GM18907 (cell line): ENCODE measurements around the gene RGS8.
A peak's percentile ranks its signal among the peaks of the same experiment; 100 is the strongest.

Source experiments
- ATAC-seq: cut with Tn5 transposase; IDR thresholded peaks from one replicate; pipeline ENCODE4 v1.9.1; 2021; ENCODE audit warnings: mild to moderate bottlenecking, moderate library complexity; ENCODE audit not compliant: unreplicated experiment

Gene RGS8

DNA sequence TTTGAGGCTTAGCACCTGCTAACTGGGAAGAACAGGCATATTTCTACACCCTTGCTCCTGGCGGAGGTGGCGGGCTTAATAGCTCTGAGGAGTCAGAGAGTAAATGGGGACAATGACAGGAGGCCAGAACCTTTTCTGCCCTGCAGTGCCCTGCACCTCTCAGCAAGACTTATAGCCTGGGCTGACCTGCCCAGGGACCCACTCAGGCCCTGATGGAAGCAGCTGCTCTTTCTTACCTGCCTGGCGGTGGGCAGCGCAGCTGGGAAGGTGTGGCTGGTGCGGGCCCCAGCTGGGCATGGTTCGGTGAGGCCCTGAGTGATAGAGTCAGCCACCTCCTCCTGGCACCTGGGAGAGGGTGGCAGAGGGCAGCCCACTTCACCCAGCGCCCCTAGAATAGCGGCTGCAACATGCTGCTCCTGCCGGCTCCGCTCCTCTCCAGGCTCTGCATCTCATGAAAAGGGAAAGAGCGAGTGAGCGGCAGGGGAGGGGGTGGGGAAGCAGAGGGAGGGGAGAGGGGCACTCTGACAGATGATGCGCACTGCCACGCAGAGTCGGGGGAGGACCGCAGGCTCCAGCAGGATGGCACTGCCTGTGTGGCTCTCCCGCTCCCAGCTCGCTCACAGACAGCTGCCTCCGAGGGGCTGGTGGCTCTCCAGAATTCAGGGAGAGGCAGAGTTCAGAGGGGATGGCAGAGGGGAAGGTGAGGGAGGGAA is at the start of gene RGS8:
Gene RGS8 (minus strand): TSS at position 472 of the 713 bp plus-strand sequence. CDS start 14,938 bp downstream, outside the sequence.
- no peak for ATAC-seq

GRCh38 chr1:182731852-182732575 is 47.6 kb upstream of the RGS8 start:
- no peak for ATAC-seq

- ATAC-seq = no peak
Observed at GRCh38 chr1:182726912-182727311, 42.5 kb upstream of the RGS8 start.

DNA sequence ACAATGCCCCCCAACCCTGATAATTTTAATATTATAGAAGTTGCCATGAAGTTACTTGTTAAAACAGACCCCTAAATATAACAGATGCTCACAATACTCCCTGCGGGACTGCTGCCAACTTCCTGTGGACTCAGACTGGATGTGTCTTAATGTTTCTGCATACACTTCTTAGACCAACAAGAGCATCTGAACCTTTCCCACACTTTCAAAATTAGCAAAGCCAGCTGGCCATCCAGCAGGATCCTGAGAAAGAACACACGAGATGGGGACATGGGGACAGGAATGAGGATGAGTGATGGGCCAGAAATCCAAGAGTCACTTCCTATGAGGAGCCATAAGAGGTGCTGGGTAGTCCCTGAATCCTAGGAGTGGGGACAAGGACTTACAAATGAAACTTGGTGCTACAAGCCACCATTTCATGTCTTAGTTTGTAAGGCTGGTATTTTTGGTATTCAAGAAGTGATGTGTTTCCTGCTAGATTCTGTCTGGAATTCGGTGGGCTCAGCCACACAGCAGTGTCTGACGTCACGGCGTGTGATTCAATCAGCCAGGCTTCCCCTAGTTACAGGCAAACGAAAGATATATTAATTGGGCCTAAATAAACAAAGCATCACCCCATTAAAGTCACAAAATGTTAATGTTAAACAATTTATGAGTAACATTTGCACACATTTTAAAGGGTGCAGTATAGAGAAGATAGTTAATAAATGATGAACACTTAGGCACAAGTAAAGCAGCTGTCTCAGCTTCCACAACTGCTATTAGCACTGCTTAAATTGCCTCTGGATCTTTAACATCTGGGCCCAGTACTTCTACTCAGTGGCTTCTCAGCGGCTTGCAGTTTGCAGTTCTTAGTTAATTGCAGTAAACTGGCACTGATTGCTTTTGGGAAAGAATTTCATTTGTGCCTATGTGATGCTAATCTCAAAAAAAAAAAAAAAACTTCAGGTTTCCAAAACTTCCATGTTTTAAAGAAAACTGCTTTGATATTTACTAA is 41.2 kb upstream of the RGS8 start:
- ATAC-seq = no peak

DNA sequence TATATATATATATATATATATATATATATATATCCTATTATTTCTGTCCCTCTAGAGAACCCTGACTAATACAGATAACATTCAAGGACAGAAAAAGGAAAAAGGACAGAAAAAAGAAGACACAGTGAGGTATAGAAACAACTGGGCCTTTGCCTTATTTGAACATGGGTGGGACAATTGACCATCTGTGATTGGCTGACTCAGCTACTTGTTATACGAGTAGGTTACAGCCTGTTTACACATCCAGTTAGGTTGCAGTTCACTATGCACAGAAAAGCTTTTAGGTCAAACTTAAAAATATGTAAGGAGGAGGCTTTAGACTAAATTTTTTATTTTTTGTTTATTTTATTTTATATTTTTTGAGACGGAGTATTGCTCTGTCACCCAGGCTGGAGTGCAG is 39.8 kb upstream of the RGS8 start:
- ATAC-seq = no peak

- no peak for ATAC-seq
Observed at GRCh38 chr1:182723200-182723599, 38.8 kb upstream of the RGS8 start.

DNA sequence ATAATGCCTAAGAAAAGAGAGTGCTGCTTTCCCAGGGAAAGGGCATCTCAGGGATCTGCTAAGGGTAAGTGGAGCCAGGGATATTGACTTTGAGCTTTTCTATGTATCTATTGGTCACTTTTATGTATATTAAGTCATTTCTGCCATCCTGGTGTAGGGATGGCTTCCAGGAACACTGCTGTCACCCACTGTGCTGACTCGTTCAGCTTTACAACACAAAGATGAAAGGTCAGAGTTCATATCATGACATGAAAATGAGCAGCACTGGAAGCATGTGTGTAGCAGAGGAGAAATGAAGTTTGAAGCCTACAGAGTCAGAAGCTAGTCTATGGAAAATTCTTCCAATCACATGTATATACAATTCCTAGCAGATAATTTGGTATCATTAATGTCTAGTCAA is 37.1 kb upstream of the RGS8 start:
- no peak for ATAC-seq

GRCh38 chr1:182720463-182720862 is 36.1 kb upstream of the RGS8 start:
- ATAC-seq = no peak

- no peak for ATAC-seq
Observed at GRCh38 chr1:182719553-182719952, 35.2 kb upstream of the RGS8 start.

DNA sequence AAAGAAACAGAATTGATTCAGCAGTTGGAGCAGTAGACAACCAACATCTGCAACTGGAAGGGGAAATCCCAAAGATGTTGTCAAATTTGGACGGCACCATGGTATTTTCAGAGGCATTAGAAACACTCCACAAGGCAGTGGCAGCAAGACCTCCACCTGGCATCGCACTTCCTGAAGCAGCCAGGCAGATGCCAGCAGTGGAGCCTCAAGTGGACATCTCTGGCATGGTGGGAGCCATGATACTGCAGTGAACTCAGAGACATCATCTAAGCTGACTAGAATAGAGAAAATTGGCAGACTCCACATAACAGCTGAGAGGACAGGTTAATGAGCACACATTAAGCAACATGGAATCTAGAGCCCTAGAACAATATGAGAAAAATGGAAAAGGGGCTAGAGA is 33.9 kb upstream of the RGS8 start:
- ATAC-seq = peak; percentile 38

DNA sequence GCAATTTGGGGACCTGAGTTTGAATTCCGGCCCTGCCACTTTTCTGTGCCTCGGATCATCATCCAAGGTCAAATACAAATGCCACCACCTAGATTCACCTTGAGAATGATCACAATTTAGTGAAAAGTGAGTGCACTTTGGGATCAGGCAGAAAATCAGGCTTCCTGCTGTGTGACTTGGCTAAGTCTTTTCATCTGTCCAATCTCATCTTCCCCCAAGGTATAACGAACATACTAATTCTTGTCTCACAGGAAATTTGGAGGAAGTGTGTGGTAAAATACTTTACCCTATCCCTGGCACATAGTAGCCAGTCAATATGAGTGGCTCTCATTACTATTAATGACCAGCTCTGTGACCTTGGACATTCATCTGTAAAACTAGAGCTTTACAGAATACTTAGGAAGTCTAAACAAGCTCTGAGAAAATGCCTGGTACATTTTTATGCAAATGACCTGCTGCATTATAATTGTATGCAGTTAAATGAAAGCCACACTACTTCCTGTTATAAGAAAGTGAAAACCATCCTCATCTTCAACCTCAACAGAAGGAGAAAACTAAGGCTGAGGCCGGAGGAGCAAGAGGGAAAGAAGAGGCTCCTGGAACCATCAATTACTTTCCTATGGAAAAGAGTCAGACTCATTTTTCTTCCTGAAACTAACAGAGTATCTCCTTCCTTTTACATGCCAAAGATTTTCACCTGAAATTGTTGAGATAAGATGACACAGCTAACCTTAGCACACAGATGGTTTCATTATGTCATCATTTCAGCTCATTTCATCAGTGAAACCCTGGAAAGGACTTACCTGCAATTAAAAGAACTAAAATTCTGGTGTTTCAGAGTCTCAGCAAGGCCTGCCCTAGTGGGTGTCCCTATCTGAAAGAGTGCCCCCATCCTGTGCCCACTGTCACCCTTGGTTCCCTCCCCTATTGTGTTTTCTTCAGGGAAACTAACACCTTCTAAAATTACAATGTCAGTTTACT is 32.6 kb upstream of the RGS8 start:
- peak; percentile 74 for ATAC-seq

DNA sequence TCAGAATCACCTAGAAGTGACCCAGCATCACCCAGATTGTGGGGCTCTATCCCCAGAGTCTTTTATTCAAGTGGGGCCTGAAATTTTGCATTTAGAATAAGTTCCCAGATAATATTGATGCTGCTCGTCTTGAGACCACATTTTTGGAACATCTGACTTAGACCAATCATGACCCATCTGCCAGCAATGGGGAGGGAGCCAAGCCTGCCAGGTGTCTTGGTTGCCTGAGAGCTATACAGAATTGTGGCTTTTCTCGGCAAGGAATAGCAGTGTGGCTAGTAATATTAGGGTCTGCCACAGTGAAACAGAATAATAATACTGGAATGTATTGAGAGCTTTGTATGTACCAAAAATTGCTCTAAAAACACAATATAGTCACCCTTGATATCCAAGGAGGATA is 31.1 kb upstream of the RGS8 start:
- no peak for ATAC-seq

GRCh38 chr1:182714546-182714945 is 30.2 kb upstream of the RGS8 start:
- no peak for ATAC-seq

DNA sequence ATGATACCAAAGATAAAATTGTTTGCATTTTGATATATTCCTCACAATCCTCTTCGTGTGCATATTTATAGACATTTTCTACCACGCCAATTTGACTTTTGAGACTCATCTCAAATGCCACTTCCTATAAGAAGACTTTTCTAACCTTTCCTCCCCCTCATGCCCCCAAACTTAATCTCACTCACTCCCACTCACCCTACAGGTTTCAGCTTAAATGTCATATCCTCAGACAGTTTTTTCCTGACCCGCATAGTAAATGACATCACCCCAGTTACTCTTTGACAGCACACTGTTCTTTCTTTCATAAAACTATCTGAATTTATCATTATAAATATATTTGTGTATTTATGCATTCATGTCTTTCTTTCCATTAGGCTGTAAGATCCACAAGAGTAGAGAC is 29.6 kb upstream of the RGS8 start:
- ATAC-seq = no peak

GRCh38 chr1:182713492-182713891 is 29.1 kb upstream of the RGS8 start:
- ATAC-seq = no peak

DNA sequence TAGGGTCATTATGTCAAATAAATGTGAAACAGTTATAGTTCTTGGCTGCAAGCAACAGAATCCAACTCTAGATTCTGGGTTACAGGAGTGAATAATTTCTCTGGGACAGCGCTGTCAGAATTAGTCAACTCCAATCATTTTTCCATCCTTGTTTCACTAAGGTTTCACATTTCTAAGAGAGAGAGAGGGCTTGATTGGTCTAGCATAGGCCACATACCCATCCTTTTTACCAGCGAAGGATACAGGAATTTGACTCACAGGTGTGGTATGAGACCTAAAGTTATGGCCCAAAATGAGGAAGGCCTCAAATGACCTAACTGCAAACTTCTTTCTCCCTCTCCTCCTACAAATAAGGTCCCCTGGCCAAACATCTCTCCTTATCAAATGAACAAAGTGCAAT is 25.5 kb upstream of the RGS8 start:
- ATAC-seq = no peak

GRCh38 chr1:182709225-182709764 is 24.9 kb upstream of the RGS8 start:
- ATAC-seq = no peak

DNA sequence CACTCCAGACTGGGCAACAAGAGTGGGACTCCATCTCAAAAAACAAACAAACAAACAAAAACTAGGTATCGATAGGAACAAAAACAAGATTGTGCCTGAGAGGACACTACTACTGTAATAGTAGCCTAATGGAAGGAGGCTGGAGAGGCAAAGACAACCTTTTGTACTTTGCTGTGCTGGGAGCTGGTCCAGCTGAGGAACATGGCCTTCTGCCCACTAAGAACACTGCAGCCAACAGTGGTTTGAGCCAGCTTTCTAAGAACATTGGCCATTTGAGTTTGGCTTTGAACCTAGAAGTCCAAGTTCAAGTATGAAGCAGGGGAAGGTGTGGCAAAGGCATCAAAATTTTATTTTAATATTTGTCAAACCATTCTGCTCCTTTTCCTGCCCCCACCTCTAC is 22.7 kb upstream of the RGS8 start:
- no peak for ATAC-seq

- ATAC-seq = no peak
Observed at GRCh38 chr1:182704677-182705076, 20.3 kb upstream of the RGS8 start.

GRCh38 chr1:182703539-182703938 is 19.2 kb upstream of the RGS8 start:
- ATAC-seq = no peak
